Mammary epithelial cell (primary cell): Measurements from ENCODE around the gene HYDIN.

Experiments used
- CTCF ChIP-seq, 2 donors: IDR thresholded peaks in 1 of 2; conservative IDR thresholded peaks in 1 of 2; 2 replicates each; pipeline ENCODE4 v1.5.1; 2011 to 2012; ENCODE audit warnings: inconsistent platforms in 2 of 2, low read length in 2 of 2, mild to moderate bottlenecking in 2 of 2, control low read depth in 1 of 2, low read depth in 1 of 2; ENCODE audit not compliant: insufficient read depth in 1 of 2; ENCODE audit errors: extremely low read depth in 1 of 2
- EZH2 ChIP-seq: IDR thresholded peaks from 2 replicates; pipeline ENCODE4 v1.6.1; 2012; ENCODE audit warnings: low read length, inconsistent platforms, borderline replicate concordance

- no peak for TF ChIP-seq CTCF (conservative IDR thresholded peaks at IDR 0.05 in 1 of 2, IDR thresholded peaks at IDR 0.05 in 1 of 2; ENCODE audit: extremely low read depth in 1 of 2, insufficient read depth in 1 of 2, low read depth in 1 of 2, low read length in 2 of 2)
- TF ChIP-seq EZH2: no peak
These were observed 434.2 kb downstream of the HYDIN start for GRCh38 chr16:70796301-70796700.
